GM12892 (cell line): ENCODE results near the gene MAN2A1.

ENCODE experiments used
- DNase-seq: peaks from one replicate; pipeline ENCODE4 v3.0.0; 2011; ENCODE audit not compliant: insufficient read length
- FAIRE-seq: peaks from 2 replicates; lab custom pipeline; 2011; peaks lifted over from hg19 to GRCh38; lab: Jason Lieb, UNC
- POLR2A ChIP-seq: IDR thresholded peaks from 2 replicates; pipeline ENCODE4 v1.6.1; 2011; ENCODE audit warnings: low read depth, low read length, control low read depth
- POLR2AphosphoS5 ChIP-seq: IDR thresholded peaks from 2 replicates; pipeline ENCODE4 v1.6.1; 2011; ENCODE audit warnings: low read depth, low read length, control low read depth
- TAF1 ChIP-seq: IDR thresholded peaks from 2 replicates; pipeline ENCODE4 v1.6.1; 2011; ENCODE audit warnings: low read depth, mild to moderate bottlenecking, control low read depth, low read length, borderline replicate concordance

The MAN2A1 gene

GRCh38 chr5:109697339-109697738, 7.6 kb downstream of the MAN2A1 start:
- TF ChIP-seq TAF1, result no peak
- no peak for TF ChIP-seq POLR2A
- no peak for TF ChIP-seq POLR2AphosphoS5
- DNase-seq, result no peak
- FAIRE-seq, result no peak

- TF ChIP-seq POLR2AphosphoS5 (no peak), TAF1 (no peak), POLR2A (no peak)
- FAIRE-seq (no peak), DNase-seq (no peak)
These were observed 10.9 kb downstream of the MAN2A1 start for GRCh38 chr5:109700516-109701153.

DNA sequence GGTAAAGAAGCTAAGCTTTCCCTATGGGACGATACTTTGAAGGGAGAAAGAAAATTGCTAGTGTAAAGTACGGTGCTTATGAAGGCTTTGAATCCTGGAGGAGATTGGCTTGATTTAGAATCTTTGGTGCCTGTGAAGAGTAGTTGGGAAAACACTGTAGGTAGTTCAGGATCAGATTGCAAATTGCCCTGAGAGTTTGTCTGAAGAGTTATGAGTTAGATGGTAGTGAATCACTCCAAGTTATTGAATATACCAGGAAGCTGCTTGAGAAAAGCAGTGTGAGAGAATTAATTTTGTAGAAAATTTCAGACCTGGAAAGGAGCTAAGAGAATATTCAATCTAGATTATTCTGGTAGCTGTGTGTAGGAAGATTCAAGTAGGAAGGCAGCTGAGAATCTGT, 11.5 kb downstream of the MAN2A1 start:
- TF ChIP-seq POLR2A, result no peak
- no peak for TF ChIP-seq POLR2AphosphoS5
- no peak for TF ChIP-seq TAF1
- FAIRE-seq (no peak), DNase-seq (no peak)

DNA sequence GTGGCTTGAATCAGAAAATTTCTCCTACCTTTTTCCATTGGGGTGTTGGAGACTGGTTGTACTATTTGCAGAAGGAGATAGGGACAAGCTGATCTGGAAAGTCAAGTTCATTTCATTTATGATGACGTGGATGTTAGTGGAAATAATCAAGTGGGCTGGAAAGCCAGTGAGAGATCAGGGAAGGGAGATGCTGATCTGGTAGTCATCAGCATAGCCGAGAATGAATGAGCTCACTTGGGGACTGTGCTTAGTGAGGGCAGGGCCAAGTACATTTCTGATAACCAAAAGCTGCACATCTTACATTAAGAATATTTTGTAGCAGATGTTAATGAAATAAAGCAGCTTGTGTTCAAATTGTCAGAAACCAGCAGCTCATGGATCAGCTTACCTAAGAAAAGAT, 12.1 kb downstream of the MAN2A1 start:
- TF ChIP-seq TAF1 (no peak), POLR2A (no peak), POLR2AphosphoS5 (no peak)
- FAIRE-seq, result no peak
- no peak for DNase-seq

GRCh38 chr5:109703166-109703565, 13.4 kb downstream of the MAN2A1 start:
- DNase-seq (no peak), FAIRE-seq (no peak)
- TF ChIP-seq POLR2A (no peak), POLR2AphosphoS5 (no peak), TAF1 (no peak)

- FAIRE-seq (no peak), DNase-seq (no peak)
- TF ChIP-seq TAF1 (no peak), POLR2A (no peak), POLR2AphosphoS5 (no peak)
These were observed 14.1 kb downstream of the MAN2A1 start for GRCh38 chr5:109703829-109704228.

DNA sequence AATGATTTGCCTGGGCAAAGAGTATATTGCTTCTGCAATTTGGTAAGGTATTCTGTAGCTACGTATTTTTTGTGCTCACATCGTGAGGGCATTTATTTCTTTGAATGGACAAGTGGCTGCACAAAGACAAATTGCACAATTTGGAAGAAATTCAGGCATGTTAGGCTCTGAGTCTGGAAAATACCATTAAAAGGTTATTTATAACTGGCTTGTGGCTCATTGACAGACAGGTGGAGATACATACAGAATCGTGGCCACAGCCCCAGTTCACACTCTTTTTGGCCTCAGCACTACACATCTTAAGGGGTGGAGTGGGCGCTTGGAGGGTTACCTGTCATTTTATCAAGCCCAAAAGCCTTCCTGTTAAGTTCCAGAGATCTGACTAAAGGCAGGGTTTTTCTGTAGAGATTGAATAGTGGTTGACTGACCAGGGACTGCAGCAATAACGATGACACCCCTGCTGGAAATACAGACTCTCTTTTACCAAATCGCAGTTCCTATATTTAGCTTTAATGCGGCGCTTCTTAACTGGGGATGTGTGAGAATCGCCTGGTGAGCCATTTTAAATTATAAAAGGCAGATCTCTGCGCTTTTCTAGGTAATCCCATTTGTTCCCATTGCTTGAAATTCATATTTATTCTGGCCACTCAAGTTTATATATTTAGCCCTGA, 14.7 kb downstream of the MAN2A1 start:
- DNase-seq, result no peak
- FAIRE-seq, result no peak
- TF ChIP-seq POLR2A (no peak), POLR2AphosphoS5 (no peak), TAF1 (no peak)

DNA sequence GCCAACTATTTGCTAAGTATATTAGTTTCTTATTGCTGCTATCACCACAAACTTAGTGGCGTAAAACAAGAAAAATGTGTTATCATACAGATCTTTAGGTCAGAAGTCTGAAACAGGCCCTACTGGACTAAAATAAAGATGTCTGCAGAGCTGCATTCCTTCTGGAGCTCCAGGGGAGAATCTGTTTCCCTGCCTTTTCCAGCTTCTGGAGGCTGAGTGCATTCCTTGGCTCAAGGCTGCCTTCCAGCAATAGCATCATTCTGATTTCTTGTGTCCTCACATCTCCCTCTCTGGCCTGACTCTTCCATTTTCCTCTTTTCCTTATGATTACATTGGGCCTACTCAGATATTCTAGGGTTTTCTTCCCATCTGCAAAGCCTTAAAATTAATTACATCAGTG, 15.9 kb downstream of the MAN2A1 start:
- no peak for FAIRE-seq
- TF ChIP-seq TAF1 (no peak), POLR2A (no peak), POLR2AphosphoS5 (no peak)
- DNase-seq, result no peak

- no peak for FAIRE-seq
- DNase-seq, result no peak
- no peak for TF ChIP-seq TAF1
- TF ChIP-seq POLR2AphosphoS5, result no peak
These were observed 16.4 kb downstream of the MAN2A1 start for GRCh38 chr5:109706095-109706494.

DNA sequence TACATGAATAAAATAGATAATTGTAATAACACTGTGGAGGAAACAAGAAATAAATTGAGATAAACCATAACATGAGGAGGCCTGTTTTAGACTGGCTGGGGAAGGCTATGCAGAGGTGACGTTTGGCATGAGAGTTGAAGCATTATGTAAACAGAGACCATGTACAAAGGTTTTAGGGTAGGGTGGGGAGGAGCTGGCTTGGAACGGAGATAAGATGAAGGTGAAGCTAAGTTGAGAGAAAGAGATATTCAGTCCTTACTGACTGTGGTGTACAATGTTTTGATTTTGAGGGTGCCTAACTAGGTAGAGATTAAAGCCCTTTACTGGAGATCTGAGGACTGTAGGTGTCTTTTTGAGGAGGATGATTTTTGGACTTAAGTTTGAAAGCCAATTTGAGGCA, 17.8 kb downstream of the MAN2A1 start:
- no peak for FAIRE-seq
- no peak for DNase-seq
- TF ChIP-seq TAF1, result no peak
- no peak for TF ChIP-seq POLR2AphosphoS5
- TF ChIP-seq POLR2A, result no peak

GRCh38 chr5:109708813-109709212, 19.1 kb downstream of the MAN2A1 start:
- TF ChIP-seq POLR2AphosphoS5, result no peak
- no peak for TF ChIP-seq POLR2A
- TF ChIP-seq TAF1, result no peak
- FAIRE-seq (no peak), DNase-seq (no peak)

DNA sequence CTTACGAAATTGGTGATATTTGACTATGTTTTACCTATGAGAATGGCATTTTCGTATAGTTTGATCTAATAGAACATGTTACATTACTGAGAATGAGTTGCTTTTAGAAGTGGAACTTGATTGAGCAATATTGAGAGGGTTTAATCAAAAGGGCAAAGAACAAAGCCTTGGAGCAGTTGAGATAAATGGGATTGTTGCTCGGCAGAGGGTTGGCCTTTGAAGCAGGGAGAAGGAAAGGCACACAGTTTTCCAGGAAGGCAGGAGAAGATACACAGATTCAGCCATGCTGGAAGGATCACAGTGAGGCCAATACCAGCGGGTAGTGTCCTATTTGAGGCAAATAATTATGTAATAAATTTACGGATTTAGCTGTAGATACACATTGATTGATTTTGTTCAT, 19.5 kb downstream of the MAN2A1 start:
- no peak for TF ChIP-seq POLR2AphosphoS5
- TF ChIP-seq TAF1, result no peak
- no peak for TF ChIP-seq POLR2A
- no peak for FAIRE-seq
- DNase-seq, result no peak

GRCh38 chr5:109711673-109712072, 21.9 kb downstream of the MAN2A1 start:
- no peak for FAIRE-seq
- TF ChIP-seq POLR2A (no peak), POLR2AphosphoS5 (no peak), TAF1 (no peak)
- DNase-seq, result no peak
